Measurements from ENCODE around the gene ELOVL7.
A peak's percentile ranks its signal among the peaks of the same experiment; 100 is the strongest.

ELOVL7 gene

GRCh38 chr5:60851626-60852025, 7.6 kb upstream of the ELOVL7 start:
- no peak for TF ChIP-seq CTCF (conservative IDR thresholded peaks at IDR 0.05; ENCODE audit: low read depth, low read length)
- H3K4me3 ChIP-seq (ENCODE audit: low read length), result no peak overlapping the region
- DNase-seq (ENCODE audit: low read depth), result no peak

GRCh38 chr5:60846298-60846697, 2.2 kb upstream of the ELOVL7 start:
- TF ChIP-seq CTCF (conservative IDR thresholded peaks at IDR 0.05; ENCODE audit: low read depth, low read length), result no peak
- no peak for DNase-seq (ENCODE audit: low read depth)
- no peak overlapping the region for H3K4me3 ChIP-seq (ENCODE audit: low read length)

GRCh38 chr5:60843386-60843935, 608 bp downstream of the ELOVL7 start:
- no peak for DNase-seq (ENCODE audit: low read depth)
- H3K4me3 ChIP-seq (ENCODE audit: low read length), result peak overlapping the region; percentile 83
- TF ChIP-seq CTCF (conservative IDR thresholded peaks at IDR 0.05; ENCODE audit: low read depth, low read length), result no peak

GRCh38 chr5:60842871-60843385, 1.1 kb downstream of the ELOVL7 start:
- no peak for TF ChIP-seq CTCF (conservative IDR thresholded peaks at IDR 0.05; ENCODE audit: low read depth, low read length)
- H3K4me3 ChIP-seq (ENCODE audit: low read length), result peak overlapping the region; percentile 83
- DNase-seq (ENCODE audit: low read depth), result no peak

GRCh38 chr5:60841361-60841760, 2.7 kb downstream of the ELOVL7 start:
- no peak for DNase-seq (ENCODE audit: low read depth)
- no peak for TF ChIP-seq CTCF (conservative IDR thresholded peaks at IDR 0.05; ENCODE audit: low read depth, low read length)
- H3K4me3 ChIP-seq (ENCODE audit: low read length), result no peak overlapping the region

GRCh38 chr5:60836131-60836530, 7.9 kb downstream of the ELOVL7 start:
- DNase-seq (ENCODE audit: low read depth), result no peak
- no peak for TF ChIP-seq CTCF (conservative IDR thresholded peaks at IDR 0.05; ENCODE audit: low read depth, low read length)
- no peak overlapping the region for H3K4me3 ChIP-seq (ENCODE audit: low read length)

GRCh38 chr5:60835554-60835953, 8.5 kb downstream of the ELOVL7 start:
- no peak for DNase-seq (ENCODE audit: low read depth)
- TF ChIP-seq CTCF (conservative IDR thresholded peaks at IDR 0.05; ENCODE audit: low read depth, low read length), result no peak
- H3K4me3 ChIP-seq (ENCODE audit: low read length), result no peak overlapping the region

All from retinal pigment epithelial cell (primary cell).